Frontal cortex (tissue), 4 donors: Measurements from ENCODE around the gene ANKRD44. TPM values are rescaled to one million over a fixed set of nuclear protein-coding genes. Genes with fewer than 3 reads are reported as not detected.

Source experiments
- DNase-seq, 2 donors: peaks; one replicate each; pipeline ENCODE4 v3.0.0; 2012; ENCODE audit warnings: low spot score in 2 of 2
- FAIRE-seq: peaks from 2 replicates; lab custom pipeline; 2012; peaks lifted over from hg19 to GRCh38; lab: Jason Lieb, UNC
- total RNA-seq: library from RNA; depleted of rRNA; stranded (reverse); fragments of >200 nt; gene quantifications from one replicate; pipeline ENCODE4 v1.2.3, GENCODE V29; 2014
- donor health status: control.
- donor health status: control.
- donor health status: control.

The ANKRD44 gene
- total RNA-seq, 1 donor from 2014 or later: 101 TPM

- FAIRE-seq (no peak), DNase-seq (no peak)
These were observed 176.4 kb downstream of the ANKRD44 start for GRCh38 chr2:197134206-197134605.

DNA sequence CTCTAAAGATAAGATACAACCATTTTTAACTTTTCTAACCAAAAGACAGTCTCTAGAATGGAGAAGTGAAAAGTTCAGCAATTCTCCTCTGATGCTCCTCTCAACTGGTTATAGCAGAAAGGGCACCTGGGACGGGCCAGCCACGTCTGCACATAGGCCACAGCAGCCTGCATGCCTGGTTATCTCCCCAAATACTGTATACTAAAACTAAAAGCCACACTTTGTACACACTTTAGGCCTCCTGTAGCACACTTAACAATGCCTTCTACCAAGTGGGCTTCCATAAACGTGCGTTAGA is 179.1 kb downstream of the ANKRD44 start:
- no peak for DNase-seq
- no peak for FAIRE-seq

DNA sequence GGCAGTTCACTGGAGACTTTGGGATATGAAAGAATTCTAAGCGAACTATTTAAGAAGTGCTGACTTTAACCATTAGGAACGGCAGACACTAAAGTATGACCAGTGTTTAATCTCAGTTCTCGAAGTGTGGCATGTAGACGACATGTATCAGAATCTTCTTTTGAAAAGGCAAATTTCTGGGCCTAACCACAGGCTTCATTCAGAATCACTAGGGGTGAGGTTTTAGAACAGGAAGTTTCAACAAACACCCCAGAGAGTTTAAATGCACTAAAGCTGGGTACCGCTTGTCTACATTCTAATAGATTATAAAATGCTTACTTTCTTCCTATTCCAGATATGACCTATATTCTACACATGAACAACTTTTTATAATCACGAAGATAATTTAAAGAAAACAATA is 180.3 kb downstream of the ANKRD44 start:
- DNase-seq: no peak
- FAIRE-seq: no peak

GRCh38 chr2:197128897-197129296 is 181.7 kb downstream of the ANKRD44 start:
- DNase-seq: no peak
- FAIRE-seq: no peak

DNA sequence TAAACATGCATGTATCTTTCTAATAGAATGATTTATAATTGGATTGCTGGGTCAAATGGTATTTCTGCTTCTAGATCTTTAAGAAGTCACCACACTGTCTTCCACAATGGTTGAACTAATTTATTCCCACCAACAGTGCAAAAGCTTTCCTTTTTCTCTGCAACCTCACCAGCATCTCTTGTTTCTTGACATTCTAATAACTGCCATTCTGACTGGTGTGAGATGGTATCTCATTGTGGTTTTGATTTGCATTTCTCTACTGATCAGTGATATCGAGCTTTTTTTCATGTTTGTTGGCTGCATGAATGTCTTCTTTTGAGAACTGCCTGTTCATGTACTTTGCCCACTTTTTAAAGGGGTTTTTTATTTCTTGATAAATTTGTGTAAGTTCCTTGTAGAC is 182.5 kb downstream of the ANKRD44 start:
- DNase-seq: no peak
- FAIRE-seq: no peak

GRCh38 chr2:197126630-197127352 is 183.8 kb downstream of the ANKRD44 start:
- no peak for FAIRE-seq
- DNase-seq: no peak

DNA sequence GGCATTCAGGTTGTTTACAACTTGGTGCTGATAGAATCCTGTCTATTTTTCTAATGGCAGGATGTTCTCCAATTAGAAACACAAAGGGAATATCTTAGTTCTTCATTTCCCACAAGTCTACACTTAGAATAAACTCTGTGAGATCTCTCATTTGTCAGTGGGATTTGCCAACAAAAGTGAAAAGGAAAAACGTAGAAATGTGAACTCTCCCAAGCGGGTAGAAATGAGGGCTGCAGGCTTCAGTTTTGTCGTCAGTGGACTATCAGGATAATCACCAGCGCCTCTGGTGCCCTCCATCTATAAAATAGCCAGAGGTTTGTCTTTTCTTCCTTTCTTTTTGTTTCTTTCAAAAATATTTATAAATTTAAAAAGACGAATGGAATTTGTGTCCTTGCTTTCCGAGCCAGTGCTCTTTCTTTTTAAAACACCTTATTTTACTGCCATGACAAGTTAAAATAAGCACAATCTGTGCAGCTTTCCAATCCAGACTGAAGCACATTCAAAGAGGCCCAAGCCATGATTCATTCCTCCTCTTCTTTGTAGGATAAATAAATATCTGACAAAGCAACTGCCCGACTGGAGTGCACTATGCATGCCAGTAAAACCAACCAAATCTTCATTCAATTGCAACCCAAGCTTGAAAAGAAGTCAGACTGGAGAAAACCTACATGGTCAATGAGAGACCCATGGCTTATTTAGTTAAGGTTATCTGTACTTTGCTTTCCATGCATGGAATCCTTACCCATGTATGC is 185.8 kb downstream of the ANKRD44 start:
- FAIRE-seq (no peak), DNase-seq (no peak)

DNA sequence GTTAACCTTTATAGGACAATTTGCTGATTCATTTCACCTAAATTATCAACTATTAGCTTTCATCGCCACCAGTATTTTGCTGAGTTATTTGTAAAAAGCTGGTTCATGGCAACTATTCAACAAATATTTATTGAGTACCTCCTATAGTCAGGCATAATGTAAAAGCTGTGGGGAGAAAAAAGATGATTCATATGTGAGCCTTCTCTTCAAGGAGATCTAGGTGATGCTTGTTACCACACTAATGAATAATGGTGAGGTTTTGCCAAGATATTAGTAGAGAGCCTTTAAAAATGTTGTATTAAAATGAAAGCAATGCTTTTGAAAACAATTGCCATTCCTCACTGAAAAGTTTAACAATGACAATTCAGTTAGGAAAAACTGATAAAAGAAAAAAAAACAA is 187.8 kb downstream of the ANKRD44 start:
- DNase-seq (no peak), FAIRE-seq (no peak)

DNA sequence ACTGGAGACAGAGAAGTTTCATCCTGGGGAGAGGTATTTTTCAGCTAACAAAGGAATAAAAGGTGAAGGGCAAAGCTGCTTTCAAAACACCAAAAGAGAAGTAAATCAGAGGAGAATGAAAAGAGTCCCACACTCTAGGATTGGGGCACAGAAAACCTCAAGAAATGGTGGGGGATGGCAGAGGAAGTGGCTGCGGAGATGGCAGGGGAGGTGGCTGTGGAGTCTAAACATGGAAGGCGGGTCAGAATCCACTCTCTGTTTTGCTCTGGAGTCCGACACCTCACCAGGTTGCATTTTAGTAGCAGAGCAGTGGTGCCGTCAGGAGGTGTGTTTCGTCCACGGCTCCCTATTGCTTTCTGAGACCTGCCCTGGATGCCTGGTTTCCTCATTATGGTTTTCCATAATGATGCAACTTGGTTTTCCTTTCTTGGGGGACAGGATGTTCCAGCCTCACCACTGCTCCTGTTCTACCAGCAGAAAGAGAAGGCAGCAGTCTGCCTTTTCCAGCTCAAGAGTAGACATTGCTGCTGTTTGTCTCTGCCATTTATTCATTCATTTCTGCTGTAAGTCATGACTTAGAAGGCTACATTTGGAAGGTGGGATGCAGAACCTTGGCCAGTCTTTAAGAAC is 188.7 kb downstream of the ANKRD44 start:
- DNase-seq (no peak), FAIRE-seq (no peak)

GRCh38 chr2:197121255-197121654 is 189.3 kb downstream of the ANKRD44 start:
- DNase-seq (no peak), FAIRE-seq (no peak)

DNA sequence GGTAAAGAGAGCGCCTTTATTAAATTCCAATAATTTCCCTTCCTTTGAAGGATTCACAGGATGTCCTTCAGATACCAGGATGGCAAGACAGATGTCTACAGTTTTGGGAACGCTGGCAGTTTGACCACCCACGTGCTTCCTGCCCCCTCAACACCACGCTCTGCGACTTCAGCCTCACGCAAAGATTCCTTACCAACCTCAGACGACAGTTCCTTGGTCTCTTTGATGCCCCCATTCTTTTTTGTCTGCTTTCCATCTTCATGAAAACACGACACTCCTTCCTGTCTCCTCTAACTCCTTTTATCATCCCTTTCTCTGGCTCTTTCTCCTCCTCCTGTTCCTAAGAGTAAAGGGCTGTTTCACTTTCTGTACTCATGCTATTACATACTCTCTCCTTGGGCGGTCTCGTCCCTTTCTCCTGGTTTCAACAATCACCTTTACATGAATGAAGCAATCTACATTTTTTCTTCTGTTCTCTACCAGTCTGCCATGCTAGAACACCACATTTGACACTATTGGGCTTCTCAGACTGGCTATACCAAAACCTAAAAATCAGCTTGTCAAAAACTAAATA is 194.2 kb downstream of the ANKRD44 start:
- DNase-seq: no peak
- no peak for FAIRE-seq

DNA sequence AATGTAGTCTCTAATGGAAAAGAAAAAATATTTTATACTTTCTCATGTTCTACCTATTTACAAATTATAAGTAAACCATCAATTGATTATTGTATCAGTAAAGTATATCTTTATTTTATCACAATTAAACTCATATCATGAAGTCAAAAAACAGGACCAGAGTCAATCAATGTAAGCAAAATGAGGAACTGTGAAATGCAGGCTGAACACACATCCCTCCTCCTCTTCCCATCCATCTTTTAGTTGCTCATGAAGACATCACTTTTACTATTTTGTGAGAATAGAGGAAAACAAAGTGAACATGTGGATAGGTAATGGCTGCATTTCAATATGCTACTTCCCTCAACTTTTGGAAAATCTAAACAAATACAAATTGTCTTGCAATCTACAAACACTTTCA is 195.3 kb downstream of the ANKRD44 start:
- no peak for FAIRE-seq
- DNase-seq: no peak

DNA sequence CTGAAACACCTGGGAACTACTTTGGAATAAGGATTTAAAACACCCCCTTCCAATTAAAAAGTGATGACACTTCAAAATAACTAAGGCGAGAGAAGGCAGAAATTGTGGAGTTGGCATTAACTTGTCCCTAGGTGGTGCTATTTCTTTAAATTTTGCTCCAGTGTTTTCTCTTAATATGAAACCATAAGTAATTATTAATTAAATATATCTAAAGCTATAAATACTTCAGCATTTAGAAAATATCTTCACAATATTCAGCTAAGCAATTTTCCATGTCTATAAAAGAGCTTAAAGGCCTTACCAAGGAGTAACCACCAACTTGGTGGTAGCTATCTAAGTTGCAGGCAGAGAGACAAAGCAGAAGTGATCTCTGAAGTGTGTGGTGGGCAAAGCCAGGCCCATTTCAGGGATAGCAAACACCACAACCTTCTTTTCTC is 197.3 kb downstream of the ANKRD44 start:
- peak; percentile 92 for FAIRE-seq
- DNase-seq: peak in 1 of 2 donors; percentile 38

GRCh38 chr2:197109326-197109725 is 201.3 kb downstream of the ANKRD44 start:
- FAIRE-seq (no peak), DNase-seq (no peak)

GRCh38 chr2:197108758-197109157 is 201.8 kb downstream of the ANKRD44 start:
- no peak for FAIRE-seq
- peak in 1 of 2 donors; percentile 20 for DNase-seq

DNA sequence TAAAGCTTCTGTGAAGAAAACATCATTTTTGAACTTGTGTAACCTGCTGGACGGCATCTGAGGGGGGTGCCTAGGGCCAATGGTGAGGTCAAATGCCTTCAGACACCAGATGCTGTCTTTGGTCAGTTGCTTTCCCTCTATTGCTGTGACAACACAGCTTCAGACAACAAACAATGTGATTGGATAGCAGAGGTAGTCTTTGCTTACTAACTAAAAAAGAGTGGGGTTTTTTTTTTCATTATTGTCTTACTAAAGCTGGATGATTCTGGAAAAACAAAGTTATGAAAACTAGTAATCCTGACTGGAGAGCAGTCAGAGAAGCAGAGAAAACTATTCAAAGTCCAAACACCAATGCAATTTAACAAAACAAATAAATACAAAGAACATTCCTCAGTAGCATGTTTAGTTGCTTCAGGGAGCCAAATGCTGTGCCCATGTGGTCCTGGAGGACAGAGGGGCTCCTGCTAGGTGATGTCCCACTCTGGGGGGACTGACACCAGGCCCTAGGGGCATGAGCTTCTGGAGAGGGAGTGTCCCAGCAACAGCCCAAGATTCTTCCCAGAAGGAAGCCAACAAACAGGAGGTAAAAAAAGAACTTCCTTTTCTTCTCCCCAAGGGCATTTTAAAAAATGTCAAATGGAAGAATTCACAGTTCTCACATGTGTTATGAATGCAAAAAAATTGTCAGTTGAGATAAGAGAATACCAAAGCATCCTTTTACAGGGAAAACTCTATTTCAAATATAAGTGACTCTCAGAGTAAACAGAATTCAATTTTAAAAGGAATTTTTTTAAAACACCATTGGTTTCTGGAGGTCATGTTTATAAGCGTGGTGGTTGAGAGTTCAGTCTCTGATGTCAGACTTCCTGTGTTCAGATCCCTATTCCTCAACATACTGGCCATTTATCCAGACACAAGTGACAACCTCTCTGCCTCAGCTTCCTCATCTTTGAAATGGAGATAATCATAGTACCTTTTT is 203.0 kb downstream of the ANKRD44 start:
- DNase-seq: no peak
- FAIRE-seq: no peak

GRCh38 chr2:197103363-197103762 is 207.2 kb downstream of the ANKRD44 start:
- no peak for DNase-seq
- no peak for FAIRE-seq

- no peak for FAIRE-seq
- no peak for DNase-seq
These were observed 208.3 kb downstream of the ANKRD44 start for GRCh38 chr2:197102231-197102630.

DNA sequence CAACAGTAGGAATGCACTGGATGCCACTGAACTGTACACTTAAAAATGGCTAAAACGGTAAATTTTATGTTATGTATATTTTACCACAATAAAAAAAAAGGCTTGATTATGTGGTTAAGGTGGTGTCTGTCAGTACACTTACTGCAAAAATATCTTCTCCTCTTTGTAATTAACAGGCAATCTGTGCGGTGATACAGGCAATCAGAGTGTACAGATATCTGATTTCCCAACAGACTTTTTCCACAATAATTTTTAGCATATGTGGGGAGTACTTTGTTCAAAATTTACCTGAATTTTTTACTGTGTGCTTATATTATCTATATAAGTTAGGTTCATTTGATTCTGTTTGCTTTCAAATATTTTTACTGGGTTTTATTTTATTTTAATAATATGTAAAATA is 209.1 kb downstream of the ANKRD44 start:
- DNase-seq: no peak
- no peak for FAIRE-seq
